GM23338 (cell line): ENCODE data around the gene MESP2. TPM values are rescaled to one million over a fixed set of nuclear protein-coding genes. Genes with fewer than 3 reads are reported as not detected.

Experiments
- ATAC-seq: fragments of 200-7000 bp; cut with Tn5 transposase; 3 replicates; pipeline ENCODE4 v1.9.1; 2020
- DNase-seq: peaks from one replicate; pipeline ENCODE4 v3.0.0-alpha.2; 2015; ENCODE audit warnings: low spot score
- H2AFZ ChIP-seq: fragments of 200-600 bp; sonication (generic); 2 replicates; pipeline ENCODE4 v1.8.0; 2016; ENCODE audit warnings: antibody characterized with exemption, mild to moderate bottlenecking, moderate library complexity
- H3F3A ChIP-seq: fragments of 200-600 bp; sonication (generic); replicated peaks from 2 replicates; pipeline ENCODE4 v1.8.0; 2017; ENCODE audit warnings: antibody characterized with exemption, mixed run types, low read depth
- H3K27ac ChIP-seq: fragments of 200-600 bp; sonication (generic); 2 replicates; pipeline ENCODE4 v1.6.1; 2016; ENCODE audit warnings: low read depth
- H3K27me3 ChIP-seq: fragments of 200-600 bp; sonication (generic); 2 replicates; pipeline ENCODE4 v1.8.0; 2016; ENCODE audit warnings: mild to moderate bottlenecking, mixed run types, moderate library complexity; ENCODE audit not compliant: insufficient read depth
- H3K36me3 ChIP-seq: fragments of 200-600 bp; sonication (generic); 2 replicates; pipeline ENCODE4 v1.8.0; 2016; ENCODE audit warnings: mild to moderate bottlenecking; ENCODE audit not compliant: insufficient read depth
- H3K4me1 ChIP-seq: fragments of 200-600 bp; sonication (generic); 2 replicates; pipeline ENCODE4 v1.8.0; 2016; ENCODE audit warnings: mild to moderate bottlenecking, moderate library complexity; ENCODE audit not compliant: insufficient read depth
- H3K4me2 ChIP-seq: fragments of 200-600 bp; sonication (generic); 2 replicates; pipeline ENCODE4 v1.7.1; 2017; ENCODE audit warnings: mixed run types
- H3K4me3 ChIP-seq: fragments of 200-600 bp; sonication (generic); 2 replicates; pipeline ENCODE4 v1.6.1; 2016; ENCODE audit warnings: mixed run types
- H3K79me2 ChIP-seq: fragments of 200-600 bp; sonication (generic); replicated peaks from 2 replicates; pipeline ENCODE4 v1.8.0; 2017; ENCODE audit warnings: mild to moderate bottlenecking; ENCODE audit not compliant: insufficient read depth
- H3K9me2 ChIP-seq: fragments of 200-600 bp; sonication (generic); 2 replicates; pipeline ENCODE4 v1.8.0; 2017; ENCODE audit not compliant: insufficient read depth
- H4K20me1 ChIP-seq: fragments of 200-600 bp; sonication (generic); replicated peaks from 2 replicates; pipeline ENCODE4 v1.8.0; 2017; ENCODE audit warnings: mild to moderate bottlenecking; ENCODE audit not compliant: insufficient read depth
- H3K27ac Mint-ChIP-seq: 2 replicates; pipeline ENCODE4 v1.8.0; 2020; ENCODE audit warnings: inconsistent platforms, mild to moderate bottlenecking, moderate library complexity, mixed read lengths
- H3K27me3 Mint-ChIP-seq: 3 replicates; pipeline ENCODE4 v1.8.0; 2022; ENCODE audit warnings: low read depth, mild to moderate bottlenecking, moderate library complexity, mixed read lengths, inconsistent platforms; ENCODE audit not compliant: insufficient read depth, poor library complexity
- H3K36me3 Mint-ChIP-seq: 3 replicates; pipeline ENCODE4 v1.8.0; 2021; ENCODE audit warnings: low read depth, mild to moderate bottlenecking, inconsistent platforms, moderate library complexity, mixed read lengths
- H3K4me1 Mint-ChIP-seq: 3 replicates; pipeline ENCODE4 v1.8.0; 2020; ENCODE audit warnings: mild to moderate bottlenecking, inconsistent platforms, mixed read lengths
- H3K4me3 Mint-ChIP-seq: 3 replicates; pipeline ENCODE4 v1.8.0; 2021; ENCODE audit warnings: moderate library complexity, mild to moderate bottlenecking, inconsistent platforms, mixed read lengths
- H3K9me3 Mint-ChIP-seq: 3 replicates; pipeline ENCODE4 v1.8.0; 2020; ENCODE audit warnings: moderate library complexity, mild to moderate bottlenecking, inconsistent platforms, mixed read lengths
- CREB1 ChIP-seq: fragments of 250-450 bp; sonication (Bioruptor Pico); IDR thresholded peaks from 2 replicates; pipeline ENCODE4 v1.5.0; 2020; ENCODE audit warnings: low read depth, mild to moderate bottlenecking, moderate library complexity
- EZH2 ChIP-seq: fragments of 200-600 bp; sonication (generic); IDR thresholded peaks from one replicate; pipeline ENCODE4 v1.8.0; 2017; ENCODE audit warnings: antibody characterized with exemption, mild to moderate bottlenecking, low read depth; ENCODE audit not compliant: unreplicated experiment
- EZH2phosphoT487 ChIP-seq: fragments of 200-600 bp; sonication (generic); IDR thresholded peaks from one replicate; pipeline ENCODE4 v1.8.1; 2018; ENCODE audit warnings: antibody characterized with exemption; ENCODE audit not compliant: unreplicated experiment
- JUNB ChIP-seq: IDR thresholded peaks from one replicate; pipeline ENCODE4 v1.6.1; 2016; ENCODE audit warnings: antibody characterized with exemption; ENCODE audit not compliant: unreplicated experiment
- NANOG ChIP-seq: IDR thresholded peaks from 2 replicates; pipeline ENCODE4 v1.6.1; 2016; ENCODE audit warnings: antibody characterized with exemption, borderline replicate concordance
- POLR2AphosphoS5 ChIP-seq: IDR thresholded peaks from 2 replicates; pipeline ENCODE4 v1.6.1; 2016; ENCODE audit warnings: antibody characterized with exemption, low read depth
- STAT1 ChIP-seq: IDR thresholded peaks from one replicate; pipeline ENCODE4 v1.6.1; 2016; ENCODE audit warnings: antibody characterized with exemption; ENCODE audit not compliant: unreplicated experiment
- ZNF114 ChIP-seq: fragments of 250-450 bp; sonication (Bioruptor Pico); IDR thresholded peaks from 2 replicates; pipeline ENCODE4 v1.5.0; 2020; ENCODE audit warnings: mild to moderate bottlenecking, moderate library complexity
- polyA plus RNA-seq: library from polyadenylated mRNA; unstranded; fragments of >200 nt; fragmentation: Nextera tagmentation; extraction: Ambion mirVana; gene quantifications from 2 replicates; pipeline ENCODE4 v1.2.1, GENCODE V29; 2016
- total RNA-seq: library from RNA; depleted of rRNA; stranded (reverse); fragments of >200 nt; shearing (Covaris generic); gene quantifications from 2 replicates; pipeline ENCODE4 v1.2.3, GENCODE V29; 2014
- TF ChIP-seq, protein P1 (sequence below): IDR thresholded peaks from 2 replicates; pipeline ENCODE4 v1.6.1; 2016; ENCODE audit warnings: antibody characterized with exemption
- TF ChIP-seq, protein P2 (sequence below), 2 experiments: fragments of 200-600 bp in 1 of 2; sonication (generic) in 1 of 2; conservative IDR thresholded peaks; 2 replicates each; pipeline versions ENCODE4 v1.5.1 to v1.6.1; 2016 to 2017; ENCODE audit warnings: antibody characterized with exemption in 2 of 2, low read depth in 2 of 2, mild to moderate bottlenecking in 2 of 2, moderate library complexity in 1 of 2
- TF ChIP-seq, protein P3 (sequence below): IDR thresholded peaks from one replicate; pipeline ENCODE4 v1.6.1; 2018; ENCODE audit warnings: antibody characterized with exemption; ENCODE audit not compliant: unreplicated experiment

MESP2 gene
- total and polyA plus RNA-seq, 2 experiments from 2014 or later = 0.24 to 1.3 TPM

DNA sequence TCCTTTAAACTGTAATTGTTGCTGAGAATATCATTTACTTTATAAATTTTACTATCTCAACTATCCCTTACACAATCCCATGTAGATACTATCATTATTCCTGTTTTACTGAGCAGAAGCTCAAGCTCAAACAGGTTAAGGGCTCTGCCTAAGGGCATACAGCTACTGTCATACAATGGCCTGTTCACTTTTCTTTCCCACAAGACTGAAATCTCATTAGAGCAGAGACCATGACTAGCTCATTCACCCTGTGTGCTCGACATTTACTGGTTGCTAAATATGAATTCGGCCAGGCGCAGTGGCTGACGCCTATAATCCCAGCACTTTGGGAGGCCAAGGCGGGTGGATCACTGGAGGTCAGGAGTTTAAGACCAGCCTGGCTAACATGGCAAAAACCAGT is 1.6 kb upstream of the MESP2 start:
- no peak overlapping the region for H3K27ac ChIP-seq
- no peaks in the 10 kb centered on the region for H3K9me2 ChIP-seq
- no peak for TF ChIP-seq EZH2phosphoT487
- peaks cover 22% of the 10 kb centered on the region for H3K27me3 Mint-ChIP-seq
- no peak overlapping the region for H3K4me2 ChIP-seq
- H3K79me2 ChIP-seq = no peaks in the 10 kb centered on the region
- H3K27me3 ChIP-seq = peaks cover 40% of the 10 kb centered on the region
- no peaks in the 10 kb centered on the region for H4K20me1 ChIP-seq
- ATAC-seq (no peak), DNase-seq (no peak)
- no peak overlapping the region for H3K4me3 ChIP-seq
- no peaks in the 10 kb centered on the region for H3K4me1 Mint-ChIP-seq
- no peaks in the 10 kb centered on the region for H3K36me3 ChIP-seq
- H3K27ac Mint-ChIP-seq = no peak overlapping the region
- no peaks in the 10 kb centered on the region for H3F3A ChIP-seq
- H3K4me1 ChIP-seq = peaks cover 3% of the 10 kb centered on the region; the same call in 1 of the 2 replicates
- no peaks in the 10 kb centered on the region for H3K9me3 Mint-ChIP-seq
- no peak overlapping the region for H3K4me3 Mint-ChIP-seq
- H3K36me3 Mint-ChIP-seq = no peaks in the 10 kb centered on the region
- H2AFZ ChIP-seq = no peak overlapping the region

DNA sequence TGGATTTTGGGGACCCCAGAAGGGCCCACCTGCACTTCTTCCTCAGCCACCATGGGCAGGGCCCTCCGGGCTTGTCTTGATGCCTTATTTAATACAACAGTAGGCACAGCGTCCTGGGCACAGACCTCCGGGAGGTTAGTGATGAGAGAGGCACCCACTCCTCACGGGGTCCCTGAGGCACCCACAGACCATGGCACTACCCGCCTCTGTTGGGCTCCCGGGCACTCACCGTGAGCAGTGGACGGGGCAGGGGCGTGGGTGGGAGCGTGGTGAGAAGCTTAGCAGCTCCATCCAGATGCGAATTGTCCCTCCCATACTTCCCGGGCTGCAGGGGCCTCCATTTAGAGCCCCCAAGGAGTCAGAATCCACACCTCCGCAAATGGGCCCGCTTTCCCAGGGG is 317 bp upstream of the MESP2 start:
- H3F3A ChIP-seq = no peaks in the 10 kb centered on the region
- no peaks in the 10 kb centered on the region for H3K9me3 Mint-ChIP-seq
- H3K4me1 Mint-ChIP-seq = no peaks in the 10 kb centered on the region
- peaks cover 40% of the 10 kb centered on the region for H3K27me3 ChIP-seq
- no peak for DNase-seq
- no peak for ATAC-seq
- H3K36me3 Mint-ChIP-seq = no peaks in the 10 kb centered on the region
- H3K27me3 Mint-ChIP-seq = peaks cover 24% of the 10 kb centered on the region
- H2AFZ ChIP-seq = peak overlapping the region; percentile 91
- no peak overlapping the region for H3K27ac Mint-ChIP-seq
- peak overlapping the region; percentile 81; the same call in 1 of the 2 replicates for H3K4me2 ChIP-seq
- H3K4me1 ChIP-seq = peaks cover 3% of the 10 kb centered on the region; the same call in 1 of the 2 replicates
- no peaks in the 10 kb centered on the region for H4K20me1 ChIP-seq
- H3K9me2 ChIP-seq = no peaks in the 10 kb centered on the region
- H3K36me3 ChIP-seq = no peaks in the 10 kb centered on the region
- H3K27ac ChIP-seq = no peak overlapping the region
- no peak overlapping the region for H3K4me3 Mint-ChIP-seq
- no peaks in the 10 kb centered on the region for H3K79me2 ChIP-seq
- peak overlapping the region; percentile 55; the same call in 1 of the 2 replicates for H3K4me3 ChIP-seq
- TF ChIP-seq EZH2phosphoT487 (no peak), STAT1 (no peak), JUNB (no peak), NANOG (no peak), POLR2AphosphoS5 (no peak), CREB1 (CRISPR knock-in tag) (no peak), EZH2 (no peak), ZNF114 (CRISPR knock-in tag) (no peak)
- TF ChIP-seq, protein P1, sequence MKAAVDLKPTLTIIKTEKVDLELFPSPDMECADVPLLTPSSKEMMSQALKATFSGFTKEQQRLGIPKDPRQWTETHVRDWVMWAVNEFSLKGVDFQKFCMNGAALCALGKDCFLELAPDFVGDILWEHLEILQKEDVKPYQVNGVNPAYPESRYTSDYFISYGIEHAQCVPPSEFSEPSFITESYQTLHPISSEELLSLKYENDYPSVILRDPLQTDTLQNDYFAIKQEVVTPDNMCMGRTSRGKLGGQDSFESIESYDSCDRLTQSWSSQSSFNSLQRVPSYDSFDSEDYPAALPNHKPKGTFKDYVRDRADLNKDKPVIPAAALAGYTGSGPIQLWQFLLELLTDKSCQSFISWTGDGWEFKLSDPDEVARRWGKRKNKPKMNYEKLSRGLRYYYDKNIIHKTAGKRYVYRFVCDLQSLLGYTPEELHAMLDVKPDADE = no peak
- TF ChIP-seq, protein P2, sequence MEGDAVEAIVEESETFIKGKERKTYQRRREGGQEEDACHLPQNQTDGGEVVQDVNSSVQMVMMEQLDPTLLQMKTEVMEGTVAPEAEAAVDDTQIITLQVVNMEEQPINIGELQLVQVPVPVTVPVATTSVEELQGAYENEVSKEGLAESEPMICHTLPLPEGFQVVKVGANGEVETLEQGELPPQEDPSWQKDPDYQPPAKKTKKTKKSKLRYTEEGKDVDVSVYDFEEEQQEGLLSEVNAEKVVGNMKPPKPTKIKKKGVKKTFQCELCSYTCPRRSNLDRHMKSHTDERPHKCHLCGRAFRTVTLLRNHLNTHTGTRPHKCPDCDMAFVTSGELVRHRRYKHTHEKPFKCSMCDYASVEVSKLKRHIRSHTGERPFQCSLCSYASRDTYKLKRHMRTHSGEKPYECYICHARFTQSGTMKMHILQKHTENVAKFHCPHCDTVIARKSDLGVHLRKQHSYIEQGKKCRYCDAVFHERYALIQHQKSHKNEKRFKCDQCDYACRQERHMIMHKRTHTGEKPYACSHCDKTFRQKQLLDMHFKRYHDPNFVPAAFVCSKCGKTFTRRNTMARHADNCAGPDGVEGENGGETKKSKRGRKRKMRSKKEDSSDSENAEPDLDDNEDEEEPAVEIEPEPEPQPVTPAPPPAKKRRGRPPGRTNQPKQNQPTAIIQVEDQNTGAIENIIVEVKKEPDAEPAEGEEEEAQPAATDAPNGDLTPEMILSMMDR (conservative IDR thresholded peaks at IDR 0.05; ENCODE audit: low read depth in 2 of 2) = no peak
- TF ChIP-seq, protein P3, sequence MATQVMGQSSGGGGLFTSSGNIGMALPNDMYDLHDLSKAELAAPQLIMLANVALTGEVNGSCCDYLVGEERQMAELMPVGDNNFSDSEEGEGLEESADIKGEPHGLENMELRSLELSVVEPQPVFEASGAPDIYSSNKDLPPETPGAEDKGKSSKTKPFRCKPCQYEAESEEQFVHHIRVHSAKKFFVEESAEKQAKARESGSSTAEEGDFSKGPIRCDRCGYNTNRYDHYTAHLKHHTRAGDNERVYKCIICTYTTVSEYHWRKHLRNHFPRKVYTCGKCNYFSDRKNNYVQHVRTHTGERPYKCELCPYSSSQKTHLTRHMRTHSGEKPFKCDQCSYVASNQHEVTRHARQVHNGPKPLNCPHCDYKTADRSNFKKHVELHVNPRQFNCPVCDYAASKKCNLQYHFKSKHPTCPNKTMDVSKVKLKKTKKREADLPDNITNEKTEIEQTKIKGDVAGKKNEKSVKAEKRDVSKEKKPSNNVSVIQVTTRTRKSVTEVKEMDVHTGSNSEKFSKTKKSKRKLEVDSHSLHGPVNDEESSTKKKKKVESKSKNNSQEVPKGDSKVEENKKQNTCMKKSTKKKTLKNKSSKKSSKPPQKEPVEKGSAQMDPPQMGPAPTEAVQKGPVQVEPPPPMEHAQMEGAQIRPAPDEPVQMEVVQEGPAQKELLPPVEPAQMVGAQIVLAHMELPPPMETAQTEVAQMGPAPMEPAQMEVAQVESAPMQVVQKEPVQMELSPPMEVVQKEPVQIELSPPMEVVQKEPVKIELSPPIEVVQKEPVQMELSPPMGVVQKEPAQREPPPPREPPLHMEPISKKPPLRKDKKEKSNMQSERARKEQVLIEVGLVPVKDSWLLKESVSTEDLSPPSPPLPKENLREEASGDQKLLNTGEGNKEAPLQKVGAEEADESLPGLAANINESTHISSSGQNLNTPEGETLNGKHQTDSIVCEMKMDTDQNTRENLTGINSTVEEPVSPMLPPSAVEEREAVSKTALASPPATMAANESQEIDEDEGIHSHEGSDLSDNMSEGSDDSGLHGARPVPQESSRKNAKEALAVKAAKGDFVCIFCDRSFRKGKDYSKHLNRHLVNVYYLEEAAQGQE = no peak
